Measurements from ENCODE around the gene ESCO1. TPM values are rescaled to one million over a fixed set of nuclear protein-coding genes. Genes with fewer than 3 reads are reported as not detected.

The ESCO1 gene
- total RNA-seq, 2 experiments from 2014 or later = 25.3 to 37.7 TPM

GRCh38 chr18:21522530-21522929 lies 78.0 kb downstream of the ESCO1 start:
- DNase-seq (ENCODE audit: low spot score) = no peak
- Histone ChIP-seq H3K79me2 (ENCODE audit: insufficient read depth, low read depth, low read length) (no peaks in the 10 kb centered on the region), H3K4me1 (ENCODE audit: insufficient read depth, low read length, poor library complexity, severe bottlenecking) (no peaks in the 10 kb centered on the region), H3K4me2 (ENCODE audit: low read length) (no peak overlapping the region), H4K20me1 (ENCODE audit: insufficient read depth, low read length) (no peaks in the 10 kb centered on the region), H3K9me3 (ENCODE audit: low read length) (no peaks in the 10 kb centered on the region), H3K9me2 (ENCODE audit: insufficient read depth, low read length) (no peaks in the 10 kb centered on the region), H3K27ac (ENCODE audit: low read depth, low read length, poor library complexity, severe bottlenecking) (no peak overlapping the region), H3K4me3 (ENCODE audit: low read depth, low read length, poor library complexity, severe bottlenecking) (no peak overlapping the region), H3K36me3 (ENCODE audit: insufficient read depth, low read length) (peaks cover 67% of the 10 kb centered on the region), H2AFZ (ENCODE audit: low read length) (no peak overlapping the region)
- no TSS peak for BruUV-seq (replicated peaks)
- intact Hi-C loops (cut with micrococcal nuclease; ENCODE audit: unreplicated experiment) = no loop called here
- TF ChIP-seq, protein P1, sequence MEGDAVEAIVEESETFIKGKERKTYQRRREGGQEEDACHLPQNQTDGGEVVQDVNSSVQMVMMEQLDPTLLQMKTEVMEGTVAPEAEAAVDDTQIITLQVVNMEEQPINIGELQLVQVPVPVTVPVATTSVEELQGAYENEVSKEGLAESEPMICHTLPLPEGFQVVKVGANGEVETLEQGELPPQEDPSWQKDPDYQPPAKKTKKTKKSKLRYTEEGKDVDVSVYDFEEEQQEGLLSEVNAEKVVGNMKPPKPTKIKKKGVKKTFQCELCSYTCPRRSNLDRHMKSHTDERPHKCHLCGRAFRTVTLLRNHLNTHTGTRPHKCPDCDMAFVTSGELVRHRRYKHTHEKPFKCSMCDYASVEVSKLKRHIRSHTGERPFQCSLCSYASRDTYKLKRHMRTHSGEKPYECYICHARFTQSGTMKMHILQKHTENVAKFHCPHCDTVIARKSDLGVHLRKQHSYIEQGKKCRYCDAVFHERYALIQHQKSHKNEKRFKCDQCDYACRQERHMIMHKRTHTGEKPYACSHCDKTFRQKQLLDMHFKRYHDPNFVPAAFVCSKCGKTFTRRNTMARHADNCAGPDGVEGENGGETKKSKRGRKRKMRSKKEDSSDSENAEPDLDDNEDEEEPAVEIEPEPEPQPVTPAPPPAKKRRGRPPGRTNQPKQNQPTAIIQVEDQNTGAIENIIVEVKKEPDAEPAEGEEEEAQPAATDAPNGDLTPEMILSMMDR (conservative IDR thresholded peaks at IDR 0.05; ENCODE audit: low read length) = no peak
- no peak for TF ChIP-seq EZH2phosphoT487 (IDR thresholded peaks at IDR 0.05; ENCODE audit: borderline replicate concordance, low read depth, low read length)
- CTCF ChIA-PET (ENCODE audit: unreplicated experiment) = no interaction called here
- POLR2A ChIA-PET = interaction anchor here (0.6 to 1.3 kb wide), 2 partner anchors 9 to 49 kb away, joined by 6 to 11 read pairs; no protein-coding TSS in a partner anchor

DNA sequence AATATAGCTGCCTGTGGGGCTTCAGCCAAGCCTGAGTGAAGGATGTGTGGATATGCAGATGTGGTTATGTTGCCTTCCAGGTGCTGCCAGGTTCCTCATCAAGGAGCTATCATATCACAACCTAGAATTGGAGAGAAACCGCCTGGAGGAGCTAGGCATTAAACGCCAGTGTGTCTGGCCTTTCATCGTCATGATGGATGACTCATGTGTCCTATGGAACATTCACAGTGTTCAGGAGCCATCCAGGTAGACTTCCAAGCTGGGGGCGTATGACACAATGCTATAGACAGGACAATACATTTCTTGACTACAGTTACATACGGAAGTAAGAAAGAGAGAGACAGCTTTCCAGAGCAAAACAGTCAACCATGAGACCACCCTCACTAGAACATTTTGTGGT lies 86.8 kb downstream of the ESCO1 start:
- no peaks in the 10 kb centered on the region for H3K9me2 ChIP-seq (ENCODE audit: insufficient read depth, low read length)
- H3K4me1 ChIP-seq (ENCODE audit: insufficient read depth, low read length, poor library complexity, severe bottlenecking) = no peaks in the 10 kb centered on the region
- TF ChIP-seq, protein P1 (conservative IDR thresholded peaks at IDR 0.05; ENCODE audit: low read length) = no peak
- TF ChIP-seq EZH2phosphoT487 (IDR thresholded peaks at IDR 0.05; ENCODE audit: borderline replicate concordance, low read depth, low read length) = no peak
- H3K4me3 ChIP-seq (ENCODE audit: low read depth, low read length, poor library complexity, severe bottlenecking) = no peak overlapping the region
- H2AFZ ChIP-seq (ENCODE audit: low read length) = no peak overlapping the region
- intact Hi-C loops (cut with micrococcal nuclease; ENCODE audit: unreplicated experiment) = no loop called here
- H3K36me3 ChIP-seq (ENCODE audit: insufficient read depth, low read length) = peaks cover 16% of the 10 kb centered on the region; the same call in 1 of the 2 replicates
- H3K9me3 ChIP-seq (ENCODE audit: low read length) = no peaks in the 10 kb centered on the region
- H3K4me2 ChIP-seq (ENCODE audit: low read length) = no peak overlapping the region
- no peaks in the 10 kb centered on the region for H4K20me1 ChIP-seq (ENCODE audit: insufficient read depth, low read length)
- no peak overlapping the region for H3K27ac ChIP-seq (ENCODE audit: low read depth, low read length, poor library complexity, severe bottlenecking)
- CTCF ChIA-PET (ENCODE audit: unreplicated experiment) = no interaction called here
- POLR2A ChIA-PET = interaction anchor here (0.5 to 1.9 kb wide), 2 partner anchors 10 to 16 kb away, joined by 3 to 5 read pairs; no protein-coding TSS in a partner anchor
- BruUV-seq (replicated peaks) = no TSS peak
- no peak for DNase-seq (ENCODE audit: low spot score)
- no peaks in the 10 kb centered on the region for H3K79me2 ChIP-seq (ENCODE audit: insufficient read depth, low read depth, low read length)

GRCh38 chr18:21513292-21513691 lies 87.2 kb downstream of the ESCO1 start:
- Histone ChIP-seq H3K27ac (ENCODE audit: low read depth, low read length, poor library complexity, severe bottlenecking) (no peak overlapping the region), H3K4me1 (ENCODE audit: insufficient read depth, low read length, poor library complexity, severe bottlenecking) (no peaks in the 10 kb centered on the region), H3K9me3 (ENCODE audit: low read length) (no peaks in the 10 kb centered on the region), H3K4me3 (ENCODE audit: low read depth, low read length, poor library complexity, severe bottlenecking) (no peak overlapping the region), H3K4me2 (ENCODE audit: low read length) (no peak overlapping the region), H3K79me2 (ENCODE audit: insufficient read depth, low read depth, low read length) (no peaks in the 10 kb centered on the region), H3K36me3 (ENCODE audit: insufficient read depth, low read length) (peaks cover 13% of the 10 kb centered on the region; the same call in 1 of the 2 replicates), H2AFZ (ENCODE audit: low read length) (no peak overlapping the region), H4K20me1 (ENCODE audit: insufficient read depth, low read length) (no peaks in the 10 kb centered on the region), H3K9me2 (ENCODE audit: insufficient read depth, low read length) (no peaks in the 10 kb centered on the region)
- no TSS peak for BruUV-seq (replicated peaks)
- TF ChIP-seq, protein P1 (conservative IDR thresholded peaks at IDR 0.05; ENCODE audit: low read length) = no peak
- TF ChIP-seq EZH2phosphoT487 (IDR thresholded peaks at IDR 0.05; ENCODE audit: borderline replicate concordance, low read depth, low read length) = no peak
- POLR2A ChIA-PET = interaction anchor here (0.5 to 1.9 kb wide), 2 partner anchors 11 to 16 kb away, joined by 3 to 5 read pairs; no protein-coding TSS in a partner anchor
- intact Hi-C loops (cut with micrococcal nuclease; ENCODE audit: unreplicated experiment) = no loop called here
- DNase-seq (ENCODE audit: low spot score) = no peak
- CTCF ChIA-PET (ENCODE audit: unreplicated experiment) = no interaction called here
